Inflammatory macrophage (primary cell): Measurements from ENCODE around the gene PAGE3.

Experiments
- DNase-seq, 2 donors: peaks; one replicate each; pipeline ENCODE4 v3.0.0-alpha.2; 2020 to 2022
- total RNA-seq, 18 experiments: gene quantifications; one replicate each; lab custom pipeline; 2026; ENCODE audit warnings: mixed read lengths in 6 of 18, inconsistent platforms in 2 of 18; lab: John Stamatoyannopoulos, UW

Gene PAGE3
- 0 reads per million in 18 experiments for total RNA-seq

GRCh38 chrX:55264816-55265215 lies at the start of gene PAGE3:
Gene PAGE3 (minus strand): TSS chrX:55264916. CDS start chrX:55263903, 1,013 bp downstream.
- no peak for DNase-seq

- no peak for DNase-seq
These were observed 47.9 kb upstream of the PAGE3 start for GRCh38 chrX:55312655-55313054.

- no peak for DNase-seq
These were observed 26.2 kb upstream of the PAGE3 start for GRCh38 chrX:55290963-55291362.

DNA sequence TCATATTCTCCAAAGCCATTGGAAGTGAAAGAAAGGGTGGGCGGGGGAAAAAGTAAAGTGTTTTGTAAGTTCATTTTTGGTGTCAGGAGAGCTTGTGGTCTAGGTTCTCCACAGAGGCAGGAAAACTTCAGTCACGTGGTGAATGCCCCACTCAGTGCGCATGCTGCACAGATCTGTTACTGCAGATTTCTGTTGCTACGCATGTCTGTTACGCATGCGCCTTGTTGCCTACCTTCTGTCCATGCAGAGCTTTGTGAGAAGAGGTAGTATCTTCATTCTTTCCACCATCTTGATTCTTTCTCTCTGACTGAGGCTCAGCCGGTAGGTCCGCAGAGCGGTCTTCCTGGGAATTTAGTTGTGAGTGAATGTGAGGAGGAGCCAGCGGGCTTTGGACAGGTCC lies 15.1 kb upstream of the PAGE3 start:
- no peak for DNase-seq

GRCh38 chrX:55260806-55261205 lies 3.9 kb downstream of the PAGE3 start:
- no peak for DNase-seq

DNA sequence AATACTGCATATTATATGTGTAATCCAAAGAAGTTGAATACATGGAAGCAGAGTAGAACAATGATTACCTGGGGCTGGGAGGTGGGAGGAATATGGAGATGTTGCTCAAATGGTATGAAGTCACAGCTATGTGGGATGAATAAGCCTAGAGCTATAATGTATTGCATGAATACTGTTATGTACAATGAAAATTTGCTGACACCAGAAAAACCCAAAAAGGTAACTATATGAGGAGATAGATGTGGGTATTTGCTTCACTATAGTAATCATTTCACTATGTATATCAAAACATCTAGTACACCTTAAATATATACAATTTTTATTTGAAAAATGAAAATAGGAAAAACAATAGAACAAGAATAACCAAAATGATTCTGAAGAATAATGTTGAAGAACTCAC lies 11.2 kb downstream of the PAGE3 start:
- no peak for DNase-seq

- DNase-seq, result no peak
These were observed 23.9 kb downstream of the PAGE3 start for GRCh38 chrX:55240788-55241340.

DNA sequence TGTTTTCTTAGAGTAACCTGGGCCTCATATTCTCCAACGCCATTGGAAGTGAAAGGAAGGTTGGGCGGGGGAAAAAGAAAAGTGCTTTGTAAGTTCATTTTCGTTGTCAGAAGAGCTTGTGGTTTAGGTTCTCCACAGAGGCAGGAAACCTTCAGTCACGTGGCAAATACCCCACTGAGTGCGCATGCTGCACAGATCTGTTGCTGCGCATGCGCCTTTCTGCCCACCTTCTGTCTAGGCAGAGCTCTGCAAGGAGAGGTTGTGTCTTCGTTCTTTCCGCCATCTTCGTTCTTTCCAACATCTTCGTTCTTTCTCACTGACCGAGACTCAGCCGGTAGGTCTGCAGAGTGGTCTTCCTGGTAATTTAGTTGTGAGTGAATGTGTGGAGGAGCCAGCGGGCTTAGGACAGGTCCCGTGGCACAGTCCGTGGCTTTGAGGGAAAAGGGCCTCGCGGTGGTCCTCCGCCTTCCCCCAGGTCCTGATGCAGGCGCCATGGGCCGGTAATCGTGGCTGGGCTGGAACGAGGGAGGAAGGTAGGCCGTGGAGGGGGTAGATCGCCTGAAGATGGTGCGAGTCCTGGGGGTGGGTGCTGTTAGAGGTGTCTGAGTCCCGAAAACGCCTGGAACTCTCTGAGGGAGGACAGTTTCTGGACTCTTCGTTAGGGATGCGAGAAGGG lies 44.5 kb downstream of the PAGE3 start, which contains the start of gene PAGE5:
Gene PAGE5, plus strand, starts transcription at position 228 of the 676 bp plus-strand sequence. CDS start 1,037 bp downstream, outside the sequence.
- no peak for DNase-seq

DNA sequence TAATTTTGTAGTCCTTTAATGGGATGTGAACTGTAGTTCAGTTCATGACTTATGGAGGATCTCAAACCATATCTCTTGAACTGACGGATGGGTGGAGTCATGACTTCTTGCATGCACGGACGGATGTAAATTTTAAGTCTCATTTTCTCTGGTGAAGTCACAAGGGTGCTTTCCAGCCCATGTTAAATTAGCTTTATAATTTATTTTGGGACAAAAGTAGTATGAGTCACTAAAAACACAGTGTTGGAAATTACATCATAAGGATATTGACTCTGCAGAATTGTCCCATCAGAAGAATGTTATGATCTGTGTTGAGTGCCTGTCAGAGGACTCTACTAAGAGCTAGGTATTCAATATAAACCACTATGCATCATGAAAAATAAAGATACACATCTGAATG lies 51.3 kb downstream of the PAGE3 start:
- DNase-seq, result no peak

GRCh38 chrX:55210931-55211677 lies 53.6 kb downstream of the PAGE3 start:
- no peak for DNase-seq
